ENCODE results near the gene SAMSN1. TPM values are rescaled to one million over a fixed set of nuclear protein-coding genes. Genes with fewer than 3 reads are reported as not detected.

Gene SAMSN1
- total RNA-seq (2014; rRNA removed; shearing (Covaris generic)): 0.08 TPM in 1 of 2 replicates, not detected in the other

DNA sequence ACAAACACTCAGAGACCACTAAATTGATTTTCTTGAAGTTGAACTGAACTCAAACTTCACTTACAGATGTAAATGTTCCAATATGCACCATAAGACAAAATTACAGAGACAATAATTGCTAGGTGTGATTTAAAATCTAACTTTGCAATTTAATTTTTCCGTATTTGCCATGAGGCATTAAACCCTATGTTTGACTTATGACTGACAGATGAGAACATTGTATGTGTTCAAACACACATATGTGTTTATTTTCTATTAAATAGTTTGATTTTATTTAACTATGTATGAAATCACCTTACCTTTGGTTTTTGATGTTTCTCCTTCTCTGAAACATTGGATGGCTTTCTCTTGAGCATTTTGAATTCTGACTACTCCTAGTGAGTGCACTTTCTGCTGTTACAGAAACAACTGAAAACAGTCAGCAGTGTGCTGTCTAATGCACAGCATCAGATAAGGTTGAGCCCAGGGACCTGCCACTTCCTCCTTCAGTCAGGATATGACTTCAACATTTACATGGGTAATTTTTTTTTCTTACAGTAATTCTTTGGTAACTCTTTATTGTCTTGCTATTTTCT, at the start of gene SAMSN1:
Gene SAMSN1 (minus strand): TSS at position 410 of the 575 bp plus-strand sequence. CDS start 54 bp downstream, at position 356.
- DNase-seq (ENCODE audit: low spot score): no peak

GRCh38 chr21:14595449-14595848, 49.3 kb upstream of the SAMSN1 start:
- no peak for DNase-seq (ENCODE audit: low spot score)

- no peak for DNase-seq (ENCODE audit: low spot score)
Measured at GRCh38 chr21:14594967-14595366, 48.9 kb upstream of the SAMSN1 start.

DNA sequence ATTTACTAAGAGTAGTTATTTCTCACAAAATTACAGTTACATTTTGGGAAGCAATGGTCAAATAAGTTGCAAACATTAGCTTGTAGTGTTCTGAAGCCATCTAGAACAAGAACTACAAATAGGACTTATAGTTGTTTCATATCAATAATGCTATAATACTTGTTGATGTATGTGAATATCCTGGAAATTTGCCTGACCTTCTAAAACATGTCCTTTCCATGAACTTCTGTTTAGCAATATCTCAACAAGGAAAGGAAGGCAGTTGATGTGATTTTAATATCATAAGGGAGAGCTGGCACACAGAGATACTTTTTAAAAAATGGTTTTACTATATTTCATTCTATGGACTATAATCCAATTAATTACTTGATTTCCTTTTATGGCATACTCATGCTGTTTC, 47.1 kb upstream of the SAMSN1 start:
- DNase-seq (ENCODE audit: low spot score): no peak

DNA sequence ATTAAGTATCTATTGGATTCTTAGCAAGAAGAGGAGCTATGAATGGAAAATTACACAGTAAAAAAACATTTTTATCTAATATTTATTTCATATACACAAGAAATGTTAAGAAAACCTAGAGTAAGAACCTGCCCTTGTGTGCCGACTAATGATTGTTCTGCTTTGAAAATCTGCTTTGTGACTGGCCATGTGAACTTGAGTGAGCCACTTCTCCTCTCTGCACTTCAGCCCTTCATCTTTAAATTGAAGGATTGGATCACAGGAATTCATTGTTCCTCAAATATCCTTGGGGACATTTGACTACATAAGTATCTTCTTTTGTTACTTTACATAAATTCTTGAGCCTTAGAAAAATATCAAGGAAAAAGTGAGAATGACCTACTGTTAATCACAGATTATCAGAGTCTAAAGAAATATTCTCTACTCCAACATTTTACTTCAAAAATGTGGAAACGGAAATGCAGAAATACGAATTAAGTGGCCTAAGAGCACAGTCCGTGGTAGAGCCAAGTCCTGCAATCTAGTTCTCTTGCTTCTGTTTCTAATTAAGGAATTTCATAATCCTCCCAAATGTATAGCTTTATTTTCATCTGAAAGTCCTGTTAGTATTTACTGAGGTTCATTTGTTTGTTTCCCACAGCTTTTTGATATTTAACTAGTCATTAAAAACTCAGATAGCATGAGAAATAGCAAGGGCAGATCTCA, 46.3 kb upstream of the SAMSN1 start:
- no peak for DNase-seq (ENCODE audit: low spot score)

DNA sequence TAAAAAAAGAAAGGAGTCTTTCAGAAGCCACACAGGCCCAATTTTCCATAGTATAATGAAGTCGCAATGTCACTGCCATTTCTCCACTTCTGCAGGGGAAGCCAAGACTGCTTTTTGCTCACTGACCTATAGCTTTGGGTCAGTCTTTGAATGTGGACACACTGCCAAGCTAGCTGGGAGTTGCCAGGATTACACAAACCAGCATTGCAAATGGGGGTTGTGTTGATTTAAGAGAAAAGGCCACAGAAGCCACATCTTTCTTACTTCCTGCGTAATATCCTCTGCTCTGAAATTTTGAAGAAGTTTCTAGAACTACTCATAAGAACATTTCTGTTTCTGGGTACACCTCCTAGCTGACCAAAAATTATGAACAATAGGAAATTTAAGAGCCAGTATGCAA, 45.8 kb upstream of the SAMSN1 start:
- DNase-seq (ENCODE audit: low spot score): no peak

DNA sequence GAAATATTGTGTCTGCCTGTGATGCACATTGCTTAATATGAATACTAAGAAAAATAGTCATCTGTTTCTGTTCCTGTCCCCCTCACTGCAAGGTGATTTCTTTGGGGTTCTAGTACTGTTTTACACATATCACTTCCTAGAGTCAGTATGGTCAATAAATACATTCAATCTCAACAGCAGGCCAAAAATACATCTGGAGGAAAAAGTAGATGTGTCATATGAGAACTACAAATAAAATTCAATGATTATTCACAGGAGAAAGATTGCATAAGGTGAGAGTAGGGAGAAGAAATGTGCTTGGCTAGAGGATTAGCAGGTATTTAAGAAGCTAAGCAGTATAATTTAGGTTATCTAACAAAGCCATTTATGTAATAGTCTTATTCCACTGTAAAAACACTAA, 45.3 kb upstream of the SAMSN1 start:
- DNase-seq (ENCODE audit: low spot score): no peak

DNA sequence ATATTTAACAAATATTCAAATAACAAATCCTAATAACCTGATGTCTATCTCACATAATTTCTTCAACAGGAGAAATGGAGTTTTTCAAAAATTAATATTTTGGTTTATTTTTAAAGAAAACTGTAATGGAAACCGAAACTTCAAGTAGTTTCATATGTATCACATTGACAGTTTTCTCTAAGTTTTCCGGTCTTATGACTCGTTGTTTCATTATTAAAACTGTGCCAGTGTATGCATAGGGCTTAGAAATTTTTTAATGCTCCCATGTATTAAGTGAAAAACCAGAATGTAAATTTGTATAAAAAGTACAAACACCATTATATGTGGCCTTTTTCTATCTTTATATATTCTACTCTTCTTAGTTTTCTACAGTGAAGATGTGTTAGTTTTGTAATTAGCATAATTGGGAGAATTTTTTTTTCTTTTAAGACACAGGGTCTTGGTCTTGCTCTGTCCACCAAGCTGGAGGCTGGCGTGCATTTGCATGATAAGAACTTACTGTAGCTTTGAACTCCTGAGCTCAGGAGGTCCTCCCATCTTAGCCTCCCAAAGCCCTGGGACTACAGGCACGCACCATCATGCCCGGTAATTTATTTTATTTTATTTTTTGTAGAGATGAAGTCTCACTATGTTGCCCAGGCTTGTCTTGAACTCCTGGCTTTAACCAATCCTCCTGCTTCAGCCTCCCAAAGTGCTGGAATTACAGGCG, 43.9 kb upstream of the SAMSN1 start:
- DNase-seq (ENCODE audit: low spot score): no peak

DNA sequence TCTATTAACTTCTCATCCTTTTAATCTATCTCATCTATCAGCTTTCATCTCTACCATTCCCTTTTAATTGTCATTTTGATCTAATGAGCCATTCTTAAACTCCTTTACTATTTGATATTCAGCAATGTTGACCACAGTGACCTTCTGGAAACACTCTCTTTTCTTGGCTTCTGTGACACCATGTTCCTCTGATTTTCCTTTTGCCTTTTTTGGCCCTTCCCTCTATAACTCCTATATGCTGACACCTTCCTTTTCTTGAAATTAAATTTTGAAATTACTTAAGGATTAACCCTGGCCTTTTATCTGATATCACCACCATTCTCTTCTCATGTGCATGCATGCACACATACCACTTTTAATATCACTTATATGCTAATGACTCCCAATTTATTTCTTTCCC, 41.2 kb upstream of the SAMSN1 start:
- no peak for DNase-seq (ENCODE audit: low spot score)

DNA sequence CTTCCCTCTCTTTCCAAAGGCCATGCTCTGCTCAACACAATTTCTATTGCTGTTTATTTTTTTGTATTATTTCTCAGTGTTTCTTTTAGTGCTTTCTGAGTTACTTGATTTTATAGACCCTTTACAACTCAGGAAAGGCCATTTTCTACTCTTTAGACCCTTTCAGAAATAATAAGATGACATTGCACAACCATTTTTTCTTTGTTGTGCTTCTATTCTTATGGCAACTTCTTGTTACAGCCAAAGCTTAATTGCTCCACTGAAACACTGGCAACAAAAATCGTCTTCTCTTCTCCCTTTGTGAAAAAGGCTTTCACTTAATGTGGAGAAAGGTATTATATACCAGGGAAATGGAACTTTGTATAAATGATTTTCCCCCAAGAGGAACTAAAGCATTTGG, 39.0 kb upstream of the SAMSN1 start:
- DNase-seq (ENCODE audit: low spot score): no peak

DNA sequence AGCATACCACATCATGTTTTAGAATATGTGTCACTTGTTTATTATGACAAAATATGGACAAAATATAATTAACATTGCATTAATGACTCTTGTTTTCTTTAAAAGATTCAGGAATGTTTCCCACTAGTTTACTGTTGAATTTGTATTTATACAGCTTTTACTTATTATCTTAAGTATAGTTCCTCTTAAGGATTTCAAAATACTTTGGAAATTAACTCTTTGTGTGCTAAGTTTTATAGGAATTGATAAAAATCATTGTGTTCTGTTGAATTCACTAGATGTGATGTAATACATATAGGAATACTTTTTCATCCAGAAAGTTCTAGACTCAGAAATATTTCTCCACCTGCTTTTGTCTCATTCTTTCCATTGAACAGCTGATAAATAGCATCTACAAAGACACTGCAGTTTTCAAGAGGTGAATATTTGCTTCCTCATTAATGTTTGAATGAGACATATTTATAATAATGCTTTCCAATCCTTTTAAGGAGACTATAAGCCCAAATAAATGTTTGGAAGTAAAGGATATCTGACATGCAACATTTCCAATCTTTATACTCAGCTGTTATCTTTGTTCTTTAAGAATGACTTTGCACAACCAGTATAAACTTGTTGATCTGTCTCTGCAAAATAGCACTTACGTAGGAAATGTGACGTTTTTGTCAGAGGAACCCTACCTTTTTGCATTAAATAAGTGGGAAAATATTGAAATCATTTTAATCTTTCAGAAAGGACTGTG, 38.4 kb upstream of the SAMSN1 start:
- no peak for DNase-seq (ENCODE audit: low spot score)

DNA sequence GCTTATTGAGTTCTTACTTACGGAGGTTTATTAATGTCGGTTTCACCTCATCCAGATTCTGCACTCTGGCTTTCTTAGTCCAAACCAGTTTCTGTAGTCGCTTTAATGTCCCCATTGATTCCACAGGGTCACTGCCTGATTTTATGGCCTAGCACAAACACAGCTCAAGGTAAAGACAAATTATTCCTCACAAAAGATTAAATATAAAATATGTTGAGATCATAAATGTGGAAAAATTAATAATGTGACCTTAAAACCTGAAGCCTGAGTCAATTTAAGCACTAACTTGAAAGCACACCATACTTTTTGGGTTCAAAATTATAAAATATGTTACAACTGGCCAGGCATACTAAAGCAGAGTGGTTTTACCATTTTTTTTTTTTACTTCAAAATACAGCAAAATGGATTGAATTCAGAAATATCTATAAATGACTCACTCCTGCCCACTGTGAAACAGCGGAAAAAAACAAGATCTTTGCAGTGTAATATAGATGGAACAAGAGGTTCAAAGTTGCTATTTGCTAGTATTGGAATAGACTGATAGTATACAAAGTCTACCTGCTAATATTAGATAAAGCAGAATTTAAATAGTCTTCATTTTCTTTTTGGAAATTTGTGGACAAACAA, 37.6 kb upstream of the SAMSN1 start:
- no peak for DNase-seq (ENCODE audit: low spot score)

- no peak for DNase-seq (ENCODE audit: low spot score)
Measured at GRCh38 chr21:14582934-14583628, 37.0 kb upstream of the SAMSN1 start.

DNA sequence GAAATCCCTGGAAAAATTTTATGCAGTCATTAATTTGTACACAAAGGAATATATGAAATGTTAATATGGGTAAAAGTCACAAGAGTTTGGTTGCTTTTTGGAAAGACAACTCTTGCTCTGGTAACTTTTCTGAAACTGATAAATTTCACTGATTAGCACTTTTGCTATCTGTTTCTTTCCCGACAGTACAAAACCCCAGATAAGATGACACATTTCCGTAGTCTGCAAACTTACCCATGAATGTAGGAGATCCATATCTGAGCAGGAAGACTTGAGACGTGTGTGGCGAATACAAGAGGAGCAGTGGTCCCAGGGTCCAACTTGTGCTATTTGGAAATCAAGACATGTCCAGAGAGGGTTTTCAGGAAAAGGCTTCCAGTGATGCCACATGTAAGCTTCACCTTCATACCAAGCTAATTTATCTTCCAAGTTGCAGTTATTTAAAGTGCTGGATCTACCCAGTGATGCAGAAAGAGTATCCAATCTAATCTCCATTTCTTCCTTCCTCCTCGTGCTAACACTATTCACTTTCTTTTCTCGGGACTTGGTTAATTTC, 35.9 kb upstream of the SAMSN1 start:
- no peak for DNase-seq (ENCODE audit: low spot score)

DNA sequence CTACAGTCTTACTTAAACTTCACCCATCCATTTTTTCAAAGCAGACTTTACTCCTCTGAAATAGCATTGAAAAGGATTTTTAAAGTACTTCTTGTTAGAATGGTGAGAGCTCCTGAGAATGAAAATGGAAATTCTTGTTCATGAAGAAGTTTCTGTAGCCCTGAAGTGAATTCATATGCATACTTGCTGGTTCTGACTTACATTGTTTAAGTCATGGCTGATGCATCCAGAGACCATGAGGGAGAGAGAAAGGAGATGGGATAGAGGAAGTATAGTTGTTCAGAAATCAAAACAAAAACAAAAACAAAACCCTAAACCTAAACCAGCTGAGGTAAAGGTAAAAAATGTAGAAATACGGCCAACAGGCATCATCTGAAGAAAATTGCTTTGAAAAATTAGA, 27.1 kb upstream of the SAMSN1 start:
- no peak for DNase-seq (ENCODE audit: low spot score)

DNA sequence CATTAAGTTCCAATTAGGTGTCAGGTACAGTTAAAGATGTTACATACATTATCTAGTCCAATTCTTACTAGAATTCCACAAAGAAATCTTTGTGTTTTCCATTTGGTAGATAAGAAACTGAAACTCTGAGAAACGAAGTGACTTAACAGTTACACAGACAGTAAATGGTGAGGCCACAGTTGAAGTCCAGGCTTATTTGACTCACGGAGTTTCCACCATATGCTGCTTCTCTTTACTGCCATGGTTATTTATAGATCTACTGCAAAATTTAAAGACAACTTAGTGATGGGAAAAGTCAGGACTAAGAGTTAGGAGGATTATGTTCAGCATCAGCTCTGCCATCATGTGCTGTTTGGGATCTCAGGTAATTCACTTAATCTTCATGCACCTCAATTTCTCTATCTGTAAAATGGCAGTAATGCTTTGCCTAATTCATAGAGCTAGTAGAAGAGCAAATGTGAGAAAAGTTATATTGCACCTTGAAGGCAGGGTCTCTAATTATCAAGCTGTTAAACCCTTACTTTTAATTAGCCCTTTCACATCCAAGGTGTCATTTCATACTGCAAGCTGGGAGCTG, 26.2 kb upstream of the SAMSN1 start:
- no peak for DNase-seq (ENCODE audit: low spot score)

- no peak for DNase-seq (ENCODE audit: low spot score)
Measured at GRCh38 chr21:14569868-14570267, 23.8 kb upstream of the SAMSN1 start.

DNA sequence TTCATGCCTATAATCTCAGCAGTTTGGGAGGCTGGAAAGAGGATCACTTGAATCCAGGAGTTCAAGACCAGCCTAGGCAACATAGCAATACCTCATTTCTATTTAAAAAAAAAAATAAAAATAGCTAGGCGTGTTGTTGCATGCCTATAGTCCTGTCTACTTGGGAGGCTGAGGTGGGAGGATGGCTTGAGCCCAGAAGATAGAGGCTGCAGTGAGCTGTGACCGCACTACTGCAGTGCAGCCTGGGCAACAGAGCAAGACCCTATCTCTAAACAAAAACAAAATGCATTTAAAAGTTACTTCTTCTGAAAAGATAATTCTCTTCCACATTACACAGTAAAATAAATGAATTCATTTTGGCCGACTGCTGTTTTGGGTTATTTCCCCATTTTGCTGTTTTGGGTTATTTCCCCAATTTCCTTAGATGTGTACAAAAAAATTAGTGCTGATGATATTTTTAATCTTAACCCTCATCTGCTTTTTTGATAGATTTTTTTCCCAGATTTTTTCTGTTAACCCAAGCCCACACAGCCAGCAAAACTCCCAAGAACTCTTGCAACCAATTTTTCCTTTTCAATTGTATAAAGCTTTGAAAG, 23.0 kb upstream of the SAMSN1 start:
- DNase-seq (ENCODE audit: low spot score): no peak

DNA sequence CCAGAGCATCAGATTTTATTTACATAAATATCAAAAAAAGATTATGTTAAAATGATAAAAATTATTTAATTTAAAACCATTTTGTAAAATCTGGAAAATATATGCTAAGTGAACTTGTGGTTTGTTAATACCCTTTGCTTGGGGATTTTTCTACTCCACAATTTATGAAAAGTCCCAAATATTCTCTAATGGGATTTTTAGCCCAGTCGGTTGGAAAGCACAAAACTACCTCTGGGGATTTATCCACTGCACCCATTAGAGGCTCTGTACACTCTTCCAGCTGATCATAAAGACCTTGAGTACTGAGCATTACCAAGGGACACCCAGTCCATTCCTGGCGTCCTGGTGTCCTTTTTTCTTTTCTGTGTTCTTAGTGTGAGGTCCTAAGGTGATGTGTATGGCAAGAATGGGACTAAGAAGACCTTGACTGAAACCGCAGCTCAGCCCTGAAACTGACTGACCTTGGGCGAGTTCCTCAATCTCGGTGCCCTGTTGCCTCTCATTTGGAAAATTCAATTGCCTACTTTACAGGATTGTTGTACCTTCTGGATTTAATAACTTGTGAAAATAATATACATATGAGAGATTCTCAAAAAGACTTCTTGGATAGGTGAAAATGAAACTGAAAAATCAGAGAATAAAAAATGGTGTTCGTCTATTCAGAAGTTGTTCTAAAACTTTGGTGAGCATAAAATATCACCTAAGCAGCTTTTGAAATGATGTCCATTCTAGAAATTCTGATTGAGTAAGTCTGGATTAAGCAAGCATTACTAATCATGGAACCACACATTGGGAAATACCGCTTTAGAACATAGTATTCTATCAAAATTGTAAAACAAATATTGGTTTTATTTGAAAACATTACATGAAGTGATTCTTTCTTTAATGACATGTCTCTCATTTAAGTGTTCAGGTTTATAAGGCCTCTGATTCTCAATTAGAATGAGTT, 21.5 kb upstream of the SAMSN1 start:
- no peak for DNase-seq (ENCODE audit: low spot score)

Measured in HT-29 (cell line).